HEK293 (cell line): ENCODE measurements around the gene TXLNA.

Experiments used
- CTCF ChIA-PET: fragments of 350-600 bp; formaldehyde crosslinking; extraction: SDS; loops from one replicate; lab custom pipeline; 2021; ENCODE audit warnings: antibody characterized with exemption; lab: Yijun Ruan, JAX
- POLR2A ChIA-PET: fragments of 300-600 bp; formaldehyde crosslinking; extraction: SDS; loops from one replicate; lab custom pipeline; 2020; ENCODE audit warnings: antibody characterized with exemption, inconsistent platforms; lab: Yijun Ruan, JAX
- H3K27ac ChIP-seq: fragments of 200-500 bp; sonication (Bioruptor generic); 2 replicates; pipeline ENCODE4 v1.5.1; 2014; ENCODE audit warnings: low read depth, low read length, control low read depth, inconsistent platforms; ENCODE audit errors: extremely low read depth
- H3K36me3 ChIP-seq, 2 experiments: fragments of 200-500 bp in 1 of 2; sonication (Bioruptor generic) in 1 of 2; 1 replicate in 1 of 2; 2 replicates in 1 of 2; pipeline ENCODE4 v1.5.1; 2014 to 2017; ENCODE audit warnings: inconsistent platforms in 2 of 2, low read length in 2 of 2; ENCODE audit not compliant: control insufficient read depth in 2 of 2, insufficient read depth in 1 of 2
- H3K4me1 ChIP-seq: fragments of 200-500 bp; sonication (Bioruptor generic); 2 replicates; pipeline ENCODE4 v1.5.1; 2014; ENCODE audit warnings: mild to moderate bottlenecking, low read length, inconsistent platforms; ENCODE audit not compliant: control insufficient read depth, insufficient read depth
- H3K4me3 ChIP-seq: 2 replicates; pipeline ENCODE4 v1.5.1; 2011; ENCODE audit warnings: low read depth, mild to moderate bottlenecking, control low read depth, low read length, moderate library complexity
- H3K9me3 ChIP-seq: fragments of 200-500 bp; sonication (Bioruptor generic); 2 replicates; pipeline ENCODE4 v1.5.1; 2014; ENCODE audit warnings: low read depth, low read length, inconsistent platforms; ENCODE audit not compliant: control insufficient read depth, insufficient read depth
- BCL6B ChIP-seq: fragments of 450-650 bp; formaldehyde crosslinking; IDR thresholded peaks from 2 replicates; pipeline ENCODE4 v1.5.1; 2017; ENCODE audit warnings: missing biosample characterization, missing genetic modification characterization
- GLIS1 ChIP-seq: fragments of 450-650 bp; formaldehyde crosslinking; IDR thresholded peaks from 2 replicates; pipeline ENCODE4 v1.5.1; 2016; ENCODE audit warnings: missing biosample characterization, missing genetic modification characterization
- KLF17 ChIP-seq: fragments of 450-650 bp; formaldehyde crosslinking; IDR thresholded peaks from 2 replicates; pipeline ENCODE4 v1.5.1; 2016; ENCODE audit warnings: missing biosample characterization, missing genetic modification characterization
- KLF9 ChIP-seq: fragments of 450-650 bp; formaldehyde crosslinking; IDR thresholded peaks from 2 replicates; pipeline ENCODE4 v1.5.1; 2016; ENCODE audit warnings: missing biosample characterization, missing genetic modification characterization, low read depth
- PRDM10 ChIP-seq: fragments of 450-650 bp; formaldehyde crosslinking; IDR thresholded peaks from 2 replicates; pipeline ENCODE4 v1.5.1; 2016; ENCODE audit warnings: missing biosample characterization, missing genetic modification characterization
- PRDM6 ChIP-seq: fragments of 450-650 bp; formaldehyde crosslinking; IDR thresholded peaks from 2 replicates; pipeline ENCODE4 v1.5.1; 2017; ENCODE audit warnings: missing biosample characterization, missing genetic modification characterization
- ZNF146 ChIP-seq: fragments of 450-650 bp; formaldehyde crosslinking; IDR thresholded peaks from 2 replicates; pipeline ENCODE4 v1.5.1; 2016; ENCODE audit warnings: missing biosample characterization, missing genetic modification characterization
- ZNF211 ChIP-seq: fragments of 450-650 bp; formaldehyde crosslinking; IDR thresholded peaks from 2 replicates; pipeline ENCODE4 v1.5.1; 2016; ENCODE audit warnings: low read depth, missing biosample characterization, missing genetic modification characterization
- ZNF221 ChIP-seq: fragments of 450-650 bp; formaldehyde crosslinking; IDR thresholded peaks from 2 replicates; pipeline ENCODE4 v1.5.1; 2017; ENCODE audit warnings: missing biosample characterization, missing genetic modification characterization, borderline replicate concordance
- ZNF239 ChIP-seq: fragments of 450-650 bp; formaldehyde crosslinking; IDR thresholded peaks from 2 replicates; pipeline ENCODE4 v1.5.1; 2016; ENCODE audit warnings: missing biosample characterization, missing genetic modification characterization
- ZNF311 ChIP-seq: fragments of 450-650 bp; formaldehyde crosslinking; IDR thresholded peaks from 2 replicates; pipeline ENCODE4 v1.5.1; 2017; ENCODE audit warnings: missing biosample characterization, missing genetic modification characterization, borderline replicate concordance
- ZNF350 ChIP-seq: fragments of 450-650 bp; formaldehyde crosslinking; IDR thresholded peaks from 2 replicates; pipeline ENCODE4 v1.5.0; 2017; ENCODE audit warnings: missing biosample characterization, mild to moderate bottlenecking, missing genetic modification characterization
- ZNF362 ChIP-seq: fragments of 450-650 bp; formaldehyde crosslinking; IDR thresholded peaks from 2 replicates; pipeline ENCODE4 v1.5.1; 2016; ENCODE audit warnings: missing biosample characterization, missing genetic modification characterization
- ZNF548 ChIP-seq: fragments of 450-650 bp; formaldehyde crosslinking; IDR thresholded peaks from 2 replicates; pipeline ENCODE4 v1.5.1; 2016; ENCODE audit warnings: missing biosample characterization, missing genetic modification characterization
- ZNF600 ChIP-seq: fragments of 450-650 bp; formaldehyde crosslinking; IDR thresholded peaks from 2 replicates; pipeline ENCODE4 v1.5.1; 2016; ENCODE audit warnings: missing biosample characterization, missing genetic modification characterization
- ZNF791 ChIP-seq: fragments of 450-650 bp; formaldehyde crosslinking; IDR thresholded peaks from 2 replicates; pipeline ENCODE4 v1.5.1; 2016; ENCODE audit warnings: missing biosample characterization, missing genetic modification characterization
- ZSCAN23 ChIP-seq: fragments of 450-650 bp; formaldehyde crosslinking; IDR thresholded peaks from 2 replicates; pipeline ENCODE4 v1.5.1; 2016; ENCODE audit warnings: missing biosample characterization, missing genetic modification characterization

The TXLNA gene

GRCh38 chr1:32195972-32196823 lies 16.7 kb downstream of the TXLNA start:
- no peaks in the 10 kb centered on the region; the same call in 1 of the 2 replicates for H3K4me1 ChIP-seq
- ChIA-PET CTCF (interaction anchor here (0.5 to 0.7 kb wide), 2 partner anchors 31 to 109 kb away, joined by 3 to 4 read pairs; no protein-coding TSS in a partner anchor), POLR2A (interaction anchor here (0.5 to 5.0 kb wide), 7 partner anchors 8 to 140 kb away, joined by 3 to 25 read pairs (median 4); partner anchors contain the start of genes MARCKSL1 and TXLNA)

More at GRCh38 chr1:32195972-32196823, 16.7 kb downstream of the TXLNA start:
- TF ChIP-seq ZNF146 (tag by site-specific recombination) (no peak), ZNF311 (tag by site-specific recombination) (no peak), ZNF791 (no peak), ZNF221 (no peak), ZNF548 (tag by site-specific recombination) (no peak), ZSCAN23 (tag by site-specific recombination) (no peak), GLIS1 (tag by site-specific recombination) (no peak), BCL6B (tag by site-specific recombination) (no peak), PRDM10 (tag by site-specific recombination) (no peak), ZNF239 (tag by site-specific recombination) (no peak), ZNF211 (tag by site-specific recombination) (no peak), PRDM6 (no peak), KLF9 (no peak), KLF17 (no peak), ZNF350 (tag by site-specific recombination) (no peak), ZNF600 (tag by site-specific recombination) (peak; percentile 41), ZNF362 (tag by site-specific recombination) (peak; percentile 63; the same call in 1 of the 2 replicates)
- H3K4me3 ChIP-seq = no peak overlapping the region
- peaks cover 16 to 79% of the 10 kb centered on the region in 2 experiments; a peak in 2 of 3 replicates for H3K36me3 ChIP-seq
- H3K27ac ChIP-seq = no peak overlapping the region
- no peaks in the 10 kb centered on the region for H3K9me3 ChIP-seq
